ENCODE data around the gene C3orf49. TPM values are rescaled to one million over a fixed set of nuclear protein-coding genes. Genes with fewer than 3 reads are reported as not detected.

The C3orf49 gene
- total and polyA plus RNA-seq, 2 of the 13 experiments (the other 11 are each of a cell fraction or from before 2014, with no cell fraction given), result not detected

DNA sequence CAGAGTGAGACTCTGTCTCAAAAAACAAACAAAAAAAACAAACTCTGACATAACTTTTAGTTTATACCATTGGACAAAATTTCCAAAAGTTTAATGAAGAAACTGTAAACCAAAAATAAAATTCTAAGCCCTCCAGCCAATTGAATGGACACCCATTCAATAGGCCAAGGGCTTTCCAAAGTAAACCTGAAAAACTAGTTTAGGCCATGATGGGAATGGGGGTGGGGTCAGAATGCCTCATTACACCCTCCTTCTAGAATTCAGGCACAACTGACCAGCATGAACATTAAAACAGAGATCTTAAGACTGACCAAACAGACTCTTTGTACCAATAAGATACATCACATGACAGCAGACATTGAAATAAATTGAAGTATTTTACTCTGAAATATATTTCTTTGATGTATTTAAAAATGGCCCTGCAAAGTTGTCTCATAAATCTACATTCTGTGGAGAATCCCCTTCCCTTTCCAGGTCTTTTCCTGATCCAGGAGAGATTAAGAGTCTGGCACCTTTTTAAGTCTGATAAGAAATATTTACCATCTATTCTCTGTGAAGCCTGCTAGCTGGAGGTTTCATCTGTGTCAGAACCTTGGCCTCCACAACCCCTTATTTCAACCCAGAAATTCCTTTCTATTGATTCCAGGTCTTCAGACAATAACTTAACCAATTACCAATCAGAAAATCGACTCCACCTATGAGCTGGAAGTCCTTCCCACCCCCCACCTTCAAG is 28.8 kb downstream of the C3orf49 start:
- FAIRE-seq (no peak), ATAC-seq (no peak), DNase-seq (ENCODE audit: low spot score) (no peak)
- H3K4me1 ChIP-seq (ENCODE audit: insufficient read depth, low read length), result no peaks in the 10 kb centered on the region
- 67% methylated on average over 1 of the region's 1 CpG for WGBS (ENCODE audit: low lambda C conversion rate)
- peaks cover 2% of the 10 kb centered on the region for H3K79me2 ChIP-seq (ENCODE audit: insufficient read depth, low read length)
- H2AFZ ChIP-seq (ENCODE audit: low read length), result no peak overlapping the region
- no peaks in the 10 kb centered on the region for H4K20me1 ChIP-seq (ENCODE audit: insufficient read depth, low read length)
- ChIA-PET CTCF (ENCODE audit: low intra/inter-chr PET ratio, low total read pairs) (no interaction called here), POLR2A (no interaction called here)
- BruUV-seq (replicated peaks), result no TSS peak
- no peaks in the 10 kb centered on the region for H3K27me3 ChIP-seq (ENCODE audit: control insufficient read depth in 1 of 2, insufficient read depth in 2 of 2, low read length in 2 of 2)
- H3K4me2 ChIP-seq (ENCODE audit: low read depth, low read length), result no peak overlapping the region
- no peaks in the 10 kb centered on the region for H3K9me3 ChIP-seq (ENCODE audit: low read length)
- no peak overlapping the region for H3K9ac ChIP-seq (ENCODE audit: insufficient read depth, low read depth, low read length)
- no peak overlapping the region for H3K4me3 ChIP-seq (replicated peaks in 1 of 3; ENCODE audit: insufficient read depth in 1 of 3, low read depth in 2 of 3, low read length in 3 of 3)
- in situ Hi-C loops (cut with HindIII; ENCODE audit: extremely low pct_ligation_motif_present, low pct_unique_long_range_greater_than_20kb), result no loop called here
- no peak overlapping the region for H3K27ac ChIP-seq (ENCODE audit: extremely low read length, insufficient read depth, low read length)
- intact Hi-C loops (cut with micrococcal nuclease; ENCODE audit: unreplicated experiment), result no loop called here
- TF ChIP-seq SMYD3 (CRISPR knock-in tag; IDR thresholded peaks at IDR 0.05), result no peak
- no peak for TF ChIP-seq ZNF782 (CRISPR knock-in tag; IDR thresholded peaks at IDR 0.05; ENCODE audit: borderline replicate concordance)
- TF ChIP-seq IKZF4 (CRISPR knock-in tag; IDR thresholded peaks at IDR 0.05; ENCODE audit: borderline replicate concordance, low read depth, not compliant biosample characterization), result no peak
- no peak for TF ChIP-seq ZNF790 (CRISPR knock-in tag; IDR thresholded peaks at IDR 0.05; ENCODE audit: borderline replicate concordance)
- no peak for TF ChIP-seq ZKSCAN5 (CRISPR knock-in tag; IDR thresholded peaks at IDR 0.05)
- TF ChIP-seq, protein P1, sequence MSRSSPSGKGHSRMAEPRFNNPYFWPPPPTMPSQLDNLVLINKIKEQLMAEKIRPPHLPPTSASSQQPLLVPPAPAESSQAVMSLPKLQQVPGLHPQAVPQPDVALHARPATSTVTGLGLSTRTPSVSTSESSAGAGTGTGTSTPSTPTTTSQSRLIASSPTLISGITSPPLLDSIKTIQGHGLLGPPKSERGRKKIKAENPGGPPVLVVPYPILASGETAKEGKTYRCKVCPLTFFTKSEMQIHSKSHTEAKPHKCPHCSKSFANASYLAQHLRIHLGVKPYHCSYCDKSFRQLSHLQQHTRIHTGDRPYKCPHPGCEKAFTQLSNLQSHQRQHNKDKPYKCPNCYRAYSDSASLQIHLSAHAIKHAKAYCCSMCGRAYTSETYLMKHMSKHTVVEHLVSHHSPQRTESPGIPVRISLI (CRISPR knock-in tag; IDR thresholded peaks at IDR 0.05; ENCODE audit: borderline replicate concordance), result no peak
- no peak for TF ChIP-seq CREB1 (IDR thresholded peaks at IDR 0.05)
- TF ChIP-seq CREB1 (CRISPR knock-in tag; IDR thresholded peaks at IDR 0.05), result no peak
- TF ChIP-seq TRIM24 (CRISPR knock-in tag; IDR thresholded peaks at IDR 0.05), result no peak
- no peak for TF ChIP-seq ERF (CRISPR knock-in tag; IDR thresholded peaks at IDR 0.05)
- TF ChIP-seq RORA (CRISPR knock-in tag; IDR thresholded peaks at IDR 0.05), result no peak
- TF ChIP-seq ZNF530 (CRISPR knock-in tag; IDR thresholded peaks at IDR 0.05; ENCODE audit: low read depth), result no peak
- TF ChIP-seq NFE2L2 (IDR thresholded peaks at IDR 0.05; ENCODE audit: low read length), result no peak
- TF ChIP-seq HHEX (CRISPR knock-in tag; IDR thresholded peaks at IDR 0.05), result no peak
- TF ChIP-seq, protein P2, sequence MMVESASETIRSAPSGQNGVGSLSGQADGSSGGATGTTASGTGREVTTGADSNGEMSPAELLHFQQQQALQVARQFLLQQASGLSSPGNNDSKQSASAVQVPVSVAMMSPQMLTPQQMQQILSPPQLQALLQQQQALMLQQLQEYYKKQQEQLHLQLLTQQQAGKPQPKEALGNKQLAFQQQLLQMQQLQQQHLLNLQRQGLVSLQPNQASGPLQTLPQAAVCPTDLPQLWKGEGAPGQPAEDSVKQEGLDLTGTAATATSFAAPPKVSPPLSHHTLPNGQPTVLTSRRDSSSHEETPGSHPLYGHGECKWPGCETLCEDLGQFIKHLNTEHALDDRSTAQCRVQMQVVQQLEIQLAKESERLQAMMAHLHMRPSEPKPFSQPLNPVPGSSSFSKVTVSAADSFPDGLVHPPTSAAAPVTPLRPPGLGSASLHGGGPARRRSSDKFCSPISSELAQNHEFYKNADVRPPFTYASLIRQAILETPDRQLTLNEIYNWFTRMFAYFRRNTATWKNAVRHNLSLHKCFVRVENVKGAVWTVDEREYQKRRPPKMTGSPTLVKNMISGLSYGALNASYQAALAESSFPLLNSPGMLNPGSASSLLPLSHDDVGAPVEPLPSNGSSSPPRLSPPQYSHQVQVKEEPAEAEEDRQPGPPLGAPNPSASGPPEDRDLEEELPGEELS (CRISPR knock-in tag; IDR thresholded peaks at IDR 0.05), result no peak
- no peak for TF ChIP-seq ISX (CRISPR knock-in tag; conservative IDR thresholded peaks at IDR 0.05)
- no peak for TF ChIP-seq ZNF777 (CRISPR knock-in tag; IDR thresholded peaks at IDR 0.05)
- TF ChIP-seq PITX1 (CRISPR knock-in tag; IDR thresholded peaks at IDR 0.05), result no peak
- no peak for TF ChIP-seq PLRG1 (conservative IDR thresholded peaks at IDR 0.05)
- TF ChIP-seq, protein P3, sequence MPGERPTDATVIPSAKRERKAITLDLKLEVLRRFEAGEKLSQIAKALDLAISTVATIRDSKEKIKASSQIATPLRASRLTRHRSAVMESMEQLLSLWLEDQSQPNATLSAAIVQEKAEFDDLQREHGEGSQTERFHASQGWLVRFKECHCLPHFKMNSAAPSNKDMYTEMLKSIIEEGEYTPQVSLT (CRISPR knock-in tag; IDR thresholded peaks at IDR 0.05; ENCODE audit: borderline replicate concordance, low read depth), result no peak
- TF ChIP-seq, protein P4, sequence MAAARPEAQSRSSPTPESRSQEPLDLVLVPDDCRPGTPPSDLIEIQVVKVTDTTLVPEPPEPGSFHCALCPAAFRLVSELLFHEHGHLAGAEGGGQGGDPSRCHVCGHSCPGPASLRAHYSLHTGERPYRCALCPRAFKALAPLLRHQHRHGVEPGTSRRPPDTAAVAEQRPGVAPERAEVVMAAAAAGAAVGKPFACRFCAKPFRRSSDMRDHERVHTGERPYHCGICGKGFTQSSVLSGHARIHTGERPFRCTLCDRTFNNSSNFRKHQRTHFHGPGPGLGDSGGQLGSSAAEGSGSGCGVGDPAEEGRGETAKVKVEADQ (CRISPR knock-in tag; IDR thresholded peaks at IDR 0.05; ENCODE audit: borderline replicate concordance), result no peak
- no peaks in the 10 kb centered on the region; a peak in 1 of 5 replicates for H3K36me3 ChIP-seq (replicated peaks in 1 of 2; ENCODE audit: control insufficient read depth in 1 of 2, insufficient read depth in 2 of 2, low read length in 2 of 2)

All from HepG2 (cell line).